BLaER1 (cell line): ENCODE results near the gene RBM33.
"Not testable (repeated sequence)": the region's sequence is repeated elsewhere in the genome, so short reads cannot be mapped to it uniquely, and the experiment has no call there.

Experiments
- H3K27ac ChIP-seq: shearing (Covaris generic); formaldehyde crosslinking; 2 replicates; pipeline ENCODE4 v1.8.1; 2022
- H3K27me3 ChIP-seq: shearing (Covaris generic); formaldehyde crosslinking; 2 replicates; pipeline ENCODE4 v1.8.1; 2022
- H3K36me3 ChIP-seq: shearing (Covaris generic); formaldehyde crosslinking; 2 replicates; pipeline ENCODE4 v1.8.1; 2022
- H3K4me1 ChIP-seq: shearing (Covaris generic); formaldehyde crosslinking; 2 replicates; pipeline ENCODE4 v1.8.1; 2022
- H3K4me2 ChIP-seq: shearing (Covaris generic); formaldehyde crosslinking; 2 replicates; pipeline ENCODE4 v1.8.1; 2022
- H3K4me3 ChIP-seq: shearing (Covaris generic); formaldehyde crosslinking; 2 replicates; pipeline ENCODE4 v1.8.1; 2022
- H3K9ac ChIP-seq: shearing (Covaris generic); formaldehyde crosslinking; 2 replicates; pipeline ENCODE4 v1.8.1; 2022
- H3K9me3 ChIP-seq: shearing (Covaris generic); formaldehyde crosslinking; 2 replicates; pipeline ENCODE4 v1.8.1; 2022
- H4K20me1 ChIP-seq: shearing (Covaris generic); formaldehyde crosslinking; 2 replicates; pipeline ENCODE4 v1.8.1; 2022
- Cebpa-rat ChIP-seq: shearing (Covaris generic); IDR thresholded peaks from 2 replicates; pipeline ENCODE4 v1.8.1; 2022

RBM33 gene

GRCh38 chr7:155604504-155604997 is 39.9 kb upstream of the RBM33 start:
- Histone ChIP-seq H3K9ac (no peak overlapping the region), H3K27ac (no peak overlapping the region), H3K36me3 (no peaks in the 10 kb centered on the region), H3K4me3 (no peak overlapping the region), H3K4me2 (no peak overlapping the region), H4K20me1 (no peaks in the 10 kb centered on the region), H3K4me1 (peaks cover 11% of the 10 kb centered on the region), H3K9me3 (no peaks in the 10 kb centered on the region), H3K27me3 (no peaks in the 10 kb centered on the region)
- no peak for TF ChIP-seq Cebpa-rat

GRCh38 chr7:155609185-155609584 is 35.3 kb upstream of the RBM33 start:
- Histone ChIP-seq H3K4me1 (peaks cover 9% of the 10 kb centered on the region), H3K36me3 (no peaks in the 10 kb centered on the region), H4K20me1 (no peaks in the 10 kb centered on the region), H3K9me3 (no peaks in the 10 kb centered on the region), H3K27ac (no peak overlapping the region), H3K27me3 (no peaks in the 10 kb centered on the region), H3K9ac (no peak overlapping the region), H3K4me2 (no peak overlapping the region), H3K4me3 (no peak overlapping the region)
- TF ChIP-seq Cebpa-rat, result no peak

GRCh38 chr7:155610633-155611193 is 33.7 kb upstream of the RBM33 start:
- H3K36me3 ChIP-seq, result peaks cover 9% of the 10 kb centered on the region
- no peak overlapping the region for H3K4me3 ChIP-seq
- H3K9me3 ChIP-seq, result peaks cover 9% of the 10 kb centered on the region
- no peaks in the 10 kb centered on the region for H4K20me1 ChIP-seq
- no peaks in the 10 kb centered on the region for H3K27me3 ChIP-seq
- peaks cover 9% of the 10 kb centered on the region for H3K4me1 ChIP-seq
- no peak overlapping the region for H3K9ac ChIP-seq
- no peak overlapping the region for H3K27ac ChIP-seq
- no peak overlapping the region for H3K4me2 ChIP-seq
- no peak for TF ChIP-seq Cebpa-rat

GRCh38 chr7:155611808-155612447 is 32.5 kb upstream of the RBM33 start:
- no peaks in the 10 kb centered on the region for H3K27me3 ChIP-seq
- no peaks in the 10 kb centered on the region for H4K20me1 ChIP-seq
- H3K4me1 ChIP-seq, result peaks cover 9% of the 10 kb centered on the region
- H3K9me3 ChIP-seq, result peaks cover 18% of the 10 kb centered on the region
- H3K4me3 ChIP-seq, result no peak overlapping the region
- H3K4me2 ChIP-seq, result no peak overlapping the region
- no peak overlapping the region for H3K9ac ChIP-seq
- H3K27ac ChIP-seq, result no peak overlapping the region
- H3K36me3 ChIP-seq, result peaks cover 17% of the 10 kb centered on the region
- no peak for TF ChIP-seq Cebpa-rat

- Histone ChIP-seq H3K4me2 (no peak overlapping the region), H3K27ac (no peak overlapping the region), H3K27me3 (no peaks in the 10 kb centered on the region), H4K20me1 (no peaks in the 10 kb centered on the region), H3K4me3 (no peak overlapping the region), H3K9me3 (peaks cover 25% of the 10 kb centered on the region), H3K9ac (no peak overlapping the region), H3K4me1 (peaks cover 9% of the 10 kb centered on the region), H3K36me3 (peaks cover 24% of the 10 kb centered on the region)
- no peak for TF ChIP-seq Cebpa-rat
Measured at GRCh38 chr7:155612658-155613057, 31.8 kb upstream of the RBM33 start.

- H3K4me3 ChIP-seq, H3K4me2 ChIP-seq, H3K27me3 ChIP-seq, H3K9ac ChIP-seq, H3K4me1 ChIP-seq, H3K27ac ChIP-seq, H4K20me1 ChIP-seq: not testable (repeated sequence)
- peaks cover 26% of the 10 kb centered on the region for H3K36me3 ChIP-seq
- H3K9me3 ChIP-seq, result peaks cover 28% of the 10 kb centered on the region
Measured at GRCh38 chr7:155615085-155615484, 29.4 kb upstream of the RBM33 start.

GRCh38 chr7:155618708-155619633 is 25.5 kb upstream of the RBM33 start:
- Histone ChIP-seq H3K27me3 (no peaks in the 10 kb centered on the region), H3K9ac (no peak overlapping the region), H3K4me1 (no peaks in the 10 kb centered on the region), H3K4me3 (no peak overlapping the region), H3K27ac (no peak overlapping the region), H3K36me3 (peaks cover 26% of the 10 kb centered on the region), H3K4me2 (no peak overlapping the region), H4K20me1 (no peaks in the 10 kb centered on the region), H3K9me3 (peaks cover 28% of the 10 kb centered on the region)
- no peak for TF ChIP-seq Cebpa-rat

- H3K9ac ChIP-seq, result no peak overlapping the region
- H3K9me3 ChIP-seq, result peaks cover 26% of the 10 kb centered on the region
- H3K27ac ChIP-seq, result no peak overlapping the region
- H3K27me3 ChIP-seq, result no peaks in the 10 kb centered on the region
- TF ChIP-seq Cebpa-rat, result no peak
- H3K4me1 ChIP-seq, result no peaks in the 10 kb centered on the region
- H4K20me1 ChIP-seq, result no peaks in the 10 kb centered on the region
- H3K4me3 ChIP-seq, result no peak overlapping the region
- H3K4me2 ChIP-seq, result no peak overlapping the region
- H3K36me3 ChIP-seq, result peaks cover 23% of the 10 kb centered on the region
Measured at GRCh38 chr7:155619634-155620271, 24.7 kb upstream of the RBM33 start.

GRCh38 chr7:155620497-155620896 is 24.0 kb upstream of the RBM33 start:
- Histone ChIP-seq H3K27me3 (no peaks in the 10 kb centered on the region), H3K36me3 (peaks cover 17% of the 10 kb centered on the region), H3K9ac (no peak overlapping the region), H3K4me1 (no peaks in the 10 kb centered on the region), H4K20me1 (no peaks in the 10 kb centered on the region), H3K27ac (no peak overlapping the region), H3K4me3 (no peak overlapping the region), H3K4me2 (no peak overlapping the region), H3K9me3 (peaks cover 19% of the 10 kb centered on the region)
- TF ChIP-seq Cebpa-rat, result no peak
